Measurements from ENCODE around the gene ZNF524. TPM values are rescaled to one million over a fixed set of nuclear protein-coding genes. Genes with fewer than 3 reads are reported as not detected.
A peak's percentile ranks its signal among the peaks of the same experiment; 100 is the strongest.

The ZNF524 gene
- total and polyA plus RNA-seq, 2 donors: 13.3 to 25.0 TPM

GRCh38 chr19:55624109-55625003 lies 24.3 kb downstream of the ZNF524 start, which contains the start of gene ZNF784:
Gene ZNF784 (minus strand): TSS chr19:55624566. CDS start chr19:55624561, 5 bp downstream.
- H3K9me3 ChIP-seq (ENCODE audit: control insufficient read depth in 2 of 2, insufficient read depth in 1 of 2, low read length in 1 of 2): no peaks in the 10 kb centered on the region
- WGBS: under 1% methylated on average over 56 of the region's 56 CpGs
- peaks cover 13 to 39% of the 10 kb centered on the region in 2 donors for H3K4me1 ChIP-seq (ENCODE audit: control insufficient read depth in 2 of 2, insufficient read depth in 2 of 2, low read length in 2 of 2)
- DNase-seq (ENCODE audit: low read depth in 6 of 9, low spot score in 9 of 9): peak in 8 of 9 donors; percentile 80 to 95 (median 88)
- peak within 1 kb of the TSS; percentile 95 to 99 for H3K27ac ChIP-seq (ENCODE audit: low read depth in 1 of 2, low read length in 1 of 2)
- peaks cover 7 to 12% of the 10 kb centered on the region in 2 donors for H3K36me3 ChIP-seq (ENCODE audit: control insufficient read depth in 2 of 2, insufficient read depth in 2 of 2, low read length in 1 of 2)
- H3K27me3 ChIP-seq (ENCODE audit: control insufficient read depth in 2 of 2, insufficient read depth in 1 of 2, low read length in 1 of 2): no peaks in the 10 kb centered on the region
- peak within 1 kb of the TSS; percentile 61 to 65 for H3K4me3 ChIP-seq (ENCODE audit: low read length in 2 of 2)

- Histone ChIP-seq H3K9me3 (ENCODE audit: control insufficient read depth in 2 of 2, insufficient read depth in 1 of 2, low read length in 1 of 2) (no peaks in the 10 kb centered on the region), H3K36me3 (ENCODE audit: control insufficient read depth in 2 of 2, insufficient read depth in 2 of 2, low read length in 1 of 2) (peaks cover 7 to 12% of the 10 kb centered on the region in 2 donors), H3K27me3 (ENCODE audit: control insufficient read depth in 2 of 2, insufficient read depth in 1 of 2, low read length in 1 of 2) (no peaks in the 10 kb centered on the region), H3K27ac (ENCODE audit: low read depth in 1 of 2, low read length in 1 of 2) (no peak overlapping the region), H3K4me1 (ENCODE audit: control insufficient read depth in 2 of 2, insufficient read depth in 2 of 2, low read length in 2 of 2) (peaks cover 13 to 35% of the 10 kb centered on the region in 2 donors), H3K4me3 (ENCODE audit: low read length in 2 of 2) (peak overlapping the region; percentile 61 to 65)
- 52% methylated on average over 11 of the region's 11 CpGs for WGBS
- no peak for DNase-seq (ENCODE audit: low read depth in 6 of 9, low spot score in 9 of 9)
These were observed 24.9 kb downstream of the ZNF524 start for GRCh38 chr19:55625004-55625326.

GRCh38 chr19:55626350-55626749 lies 26.3 kb downstream of the ZNF524 start:
- H3K27ac ChIP-seq (ENCODE audit: low read depth in 1 of 2, low read length in 1 of 2): no peak overlapping the region
- 42% methylated on average over 11 of the region's 11 CpGs for WGBS
- peaks cover 11 to 22% of the 10 kb centered on the region in 2 donors for H3K4me1 ChIP-seq (ENCODE audit: control insufficient read depth in 2 of 2, insufficient read depth in 2 of 2, low read length in 2 of 2)
- H3K4me3 ChIP-seq (ENCODE audit: low read length in 2 of 2): no peak overlapping the region
- H3K9me3 ChIP-seq (ENCODE audit: control insufficient read depth in 2 of 2, insufficient read depth in 1 of 2, low read length in 1 of 2): no peaks in the 10 kb centered on the region
- no peaks in the 10 kb centered on the region for H3K27me3 ChIP-seq (ENCODE audit: control insufficient read depth in 2 of 2, insufficient read depth in 1 of 2, low read length in 1 of 2)
- DNase-seq (ENCODE audit: low read depth in 6 of 9, low spot score in 9 of 9): peak in 3 of 9 donors; percentile 67 to 86 (median 73)
- peaks cover 2 to 10% of the 10 kb centered on the region in 2 donors for H3K36me3 ChIP-seq (ENCODE audit: control insufficient read depth in 2 of 2, insufficient read depth in 2 of 2, low read length in 1 of 2)

DNA sequence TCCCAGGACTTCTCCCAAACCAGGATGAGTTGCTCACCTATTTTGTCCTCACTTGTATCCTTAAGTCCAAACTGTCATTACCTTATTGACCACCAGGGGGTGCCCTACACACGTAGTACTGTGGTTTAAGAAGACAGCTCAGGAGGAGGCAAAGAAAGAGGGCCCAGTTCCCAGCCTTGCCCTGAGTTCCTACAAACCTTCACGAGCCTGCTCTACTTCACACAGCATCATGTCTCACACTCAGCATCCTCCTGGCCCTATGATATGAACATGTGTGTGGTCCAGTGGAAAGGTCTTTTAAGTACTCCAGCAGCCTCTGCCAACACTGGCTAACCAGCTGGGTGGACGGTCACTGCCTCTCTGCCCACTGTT lies 32.4 kb downstream of the ZNF524 start:
- Histone ChIP-seq H3K4me3 (ENCODE audit: low read length in 2 of 2) (no peak overlapping the region), H3K27me3 (ENCODE audit: control insufficient read depth in 2 of 2, insufficient read depth in 1 of 2, low read length in 1 of 2) (no peaks in the 10 kb centered on the region), H3K36me3 (ENCODE audit: control insufficient read depth in 2 of 2, insufficient read depth in 2 of 2, low read length in 1 of 2) (peaks cover 0 to under 1% of the 10 kb centered on the region in 2 donors), H3K27ac (ENCODE audit: low read depth in 1 of 2, low read length in 1 of 2) (peak overlapping the region; percentile 53 to 72), H3K9me3 (ENCODE audit: control insufficient read depth in 2 of 2, insufficient read depth in 1 of 2, low read length in 1 of 2) (no peaks in the 10 kb centered on the region), H3K4me1 (ENCODE audit: control insufficient read depth in 2 of 2, insufficient read depth in 2 of 2, low read length in 2 of 2) (peaks cover 17 to 36% of the 10 kb centered on the region in 2 donors)
- WGBS: 34% methylated on average over 3 of the region's 3 CpGs
- peak in 7 of 9 donors; percentile 87 to 96 (median 95) for DNase-seq (ENCODE audit: low read depth in 6 of 9, low spot score in 9 of 9)

GRCh38 chr19:55633861-55634260 lies 33.8 kb downstream of the ZNF524 start:
- Histone ChIP-seq H3K9me3 (ENCODE audit: control insufficient read depth in 2 of 2, insufficient read depth in 1 of 2, low read length in 1 of 2) (no peaks in the 10 kb centered on the region), H3K4me3 (ENCODE audit: low read length in 2 of 2) (no peak overlapping the region), H3K27ac (ENCODE audit: low read depth in 1 of 2, low read length in 1 of 2) (no peak overlapping the region), H3K4me1 (ENCODE audit: control insufficient read depth in 2 of 2, insufficient read depth in 2 of 2, low read length in 2 of 2) (peaks cover 21 to 37% of the 10 kb centered on the region in 2 donors), H3K36me3 (ENCODE audit: control insufficient read depth in 2 of 2, insufficient read depth in 2 of 2, low read length in 1 of 2) (peaks cover 0 to 9% of the 10 kb centered on the region in 2 donors), H3K27me3 (ENCODE audit: control insufficient read depth in 2 of 2, insufficient read depth in 1 of 2, low read length in 1 of 2) (no peaks in the 10 kb centered on the region)
- DNase-seq (ENCODE audit: low read depth in 6 of 9, low spot score in 9 of 9): no peak
- 93% methylated on average over 8 of the region's 8 CpGs for WGBS

DNA sequence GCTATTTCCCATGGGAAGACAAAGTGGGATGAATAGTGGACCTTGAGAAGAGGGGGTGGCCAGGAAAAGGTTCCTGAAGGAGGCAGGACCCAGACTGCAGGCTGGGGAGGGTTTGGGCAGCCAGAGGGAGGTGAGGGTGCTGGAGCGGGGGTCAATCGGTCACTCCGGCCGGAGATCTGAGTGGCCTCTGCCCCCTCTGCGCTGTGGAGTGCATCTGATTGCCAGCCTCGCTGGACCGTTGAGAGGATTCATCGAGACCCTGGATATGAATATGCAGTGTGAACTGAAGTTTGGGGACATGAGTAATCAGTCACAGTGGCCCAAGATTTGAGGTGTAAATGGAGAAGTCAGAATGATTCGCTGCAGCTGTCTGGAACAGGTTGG lies 35.2 kb downstream of the ZNF524 start:
- no peak for DNase-seq (ENCODE audit: low read depth in 6 of 9, low spot score in 9 of 9)
- Histone ChIP-seq H3K27ac (ENCODE audit: low read depth in 1 of 2, low read length in 1 of 2) (peak overlapping the region; percentile 89 to 97), H3K27me3 (ENCODE audit: control insufficient read depth in 2 of 2, insufficient read depth in 1 of 2, low read length in 1 of 2) (no peaks in the 10 kb centered on the region), H3K9me3 (ENCODE audit: control insufficient read depth in 2 of 2, insufficient read depth in 1 of 2, low read length in 1 of 2) (peaks cover 0 to 8% of the 10 kb centered on the region in 2 donors), H3K4me1 (ENCODE audit: control insufficient read depth in 2 of 2, insufficient read depth in 2 of 2, low read length in 2 of 2) (peaks cover 21 to 51% of the 10 kb centered on the region in 2 donors), H3K4me3 (ENCODE audit: low read length in 2 of 2) (peak overlapping the region; percentile 98 to 99), H3K36me3 (ENCODE audit: control insufficient read depth in 2 of 2, insufficient read depth in 2 of 2, low read length in 1 of 2) (peaks cover 0 to 9% of the 10 kb centered on the region in 2 donors)
- 20% methylated on average over 9 of the region's 9 CpGs for WGBS

- H3K4me3 ChIP-seq (ENCODE audit: low read length in 2 of 2): peak overlapping the region; percentile 98 to 99
- H3K4me1 ChIP-seq (ENCODE audit: control insufficient read depth in 2 of 2, insufficient read depth in 2 of 2, low read length in 2 of 2): peaks cover 23 to 55% of the 10 kb centered on the region in 2 donors
- H3K36me3 ChIP-seq (ENCODE audit: control insufficient read depth in 2 of 2, insufficient read depth in 2 of 2, low read length in 1 of 2): peaks cover 0 to 9% of the 10 kb centered on the region in 2 donors
- DNase-seq (ENCODE audit: low read depth in 6 of 9, low spot score in 9 of 9): no peak
- WGBS: 78% methylated on average over 7 of the region's 7 CpGs
- peaks cover 0 to 11% of the 10 kb centered on the region in 2 donors for H3K9me3 ChIP-seq (ENCODE audit: control insufficient read depth in 2 of 2, insufficient read depth in 1 of 2, low read length in 1 of 2)
- H3K27me3 ChIP-seq (ENCODE audit: control insufficient read depth in 2 of 2, insufficient read depth in 1 of 2, low read length in 1 of 2): no peaks in the 10 kb centered on the region
- peak overlapping the region in 1 of 2 donors; percentile 89 for H3K27ac ChIP-seq (ENCODE audit: low read depth in 1 of 2, low read length in 1 of 2)
These were observed 35.9 kb downstream of the ZNF524 start for GRCh38 chr19:55635856-55636440.

DNA sequence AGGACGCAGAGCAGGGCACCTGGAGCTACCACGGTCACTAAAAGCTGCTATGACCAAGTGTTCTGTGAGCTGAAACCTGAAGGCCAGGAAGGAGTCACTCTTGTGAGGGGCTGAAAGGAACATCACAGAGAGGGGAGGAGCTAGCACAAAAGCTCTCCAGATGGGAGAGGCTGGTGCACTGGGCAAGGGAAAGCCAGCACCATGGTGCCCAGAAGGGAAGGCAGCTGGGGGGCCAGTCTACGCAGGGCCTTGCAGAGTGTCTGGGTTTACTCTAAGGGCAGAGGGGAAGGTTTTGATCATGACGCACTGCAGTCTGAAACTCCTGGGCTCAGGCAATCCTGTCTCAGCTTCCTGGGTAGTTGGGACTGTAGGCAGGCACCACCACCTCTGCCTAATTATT lies 36.6 kb downstream of the ZNF524 start:
- no peak overlapping the region for H3K4me3 ChIP-seq (ENCODE audit: low read length in 2 of 2)
- no peak for DNase-seq (ENCODE audit: low read depth in 6 of 9, low spot score in 9 of 9)
- H3K36me3 ChIP-seq (ENCODE audit: control insufficient read depth in 2 of 2, insufficient read depth in 2 of 2, low read length in 1 of 2): peaks cover 0 to 9% of the 10 kb centered on the region in 2 donors
- H3K27me3 ChIP-seq (ENCODE audit: control insufficient read depth in 2 of 2, insufficient read depth in 1 of 2, low read length in 1 of 2): peaks cover 0 to 3% of the 10 kb centered on the region in 2 donors
- WGBS: 99% methylated on average over 4 of the region's 4 CpGs
- H3K9me3 ChIP-seq (ENCODE audit: control insufficient read depth in 2 of 2, insufficient read depth in 1 of 2, low read length in 1 of 2): peaks cover 0 to 11% of the 10 kb centered on the region in 2 donors
- H3K4me1 ChIP-seq (ENCODE audit: control insufficient read depth in 2 of 2, insufficient read depth in 2 of 2, low read length in 2 of 2): peaks cover 23 to 57% of the 10 kb centered on the region in 2 donors
- no peak overlapping the region for H3K27ac ChIP-seq (ENCODE audit: low read depth in 1 of 2, low read length in 1 of 2)

- Histone ChIP-seq H3K27me3 (ENCODE audit: control insufficient read depth in 2 of 2, insufficient read depth in 1 of 2, low read length in 1 of 2) (peaks cover 0 to 9% of the 10 kb centered on the region in 2 donors), H3K4me1 (ENCODE audit: control insufficient read depth in 2 of 2, insufficient read depth in 2 of 2, low read length in 2 of 2) (peaks cover 27 to 56% of the 10 kb centered on the region in 2 donors), H3K27ac (ENCODE audit: low read depth in 1 of 2, low read length in 1 of 2) (no peak overlapping the region), H3K9me3 (ENCODE audit: control insufficient read depth in 2 of 2, insufficient read depth in 1 of 2, low read length in 1 of 2) (peaks cover 0 to 11% of the 10 kb centered on the region in 2 donors), H3K36me3 (ENCODE audit: control insufficient read depth in 2 of 2, insufficient read depth in 2 of 2, low read length in 1 of 2) (peaks cover 0 to 9% of the 10 kb centered on the region in 2 donors), H3K4me3 (ENCODE audit: low read length in 2 of 2) (no peak overlapping the region)
- WGBS: 92% methylated on average over 11 of the region's 11 CpGs
- DNase-seq (ENCODE audit: low read depth in 6 of 9, low spot score in 9 of 9): no peak
These were observed 37.4 kb downstream of the ZNF524 start for GRCh38 chr19:55637534-55637933.

Measured in thymus (tissue), 11 donors.